EL (cell line): Measurements from ENCODE around the gene WBP2NL.

ENCODE experiments used
- DNase-seq: peaks from one replicate; pipeline ENCODE4 v3.0.0-alpha.2; 2016

Gene WBP2NL

GRCh38 chr22:41979423-41980250, 19.0 kb upstream of the WBP2NL start:
- DNase-seq: no peak

DNA sequence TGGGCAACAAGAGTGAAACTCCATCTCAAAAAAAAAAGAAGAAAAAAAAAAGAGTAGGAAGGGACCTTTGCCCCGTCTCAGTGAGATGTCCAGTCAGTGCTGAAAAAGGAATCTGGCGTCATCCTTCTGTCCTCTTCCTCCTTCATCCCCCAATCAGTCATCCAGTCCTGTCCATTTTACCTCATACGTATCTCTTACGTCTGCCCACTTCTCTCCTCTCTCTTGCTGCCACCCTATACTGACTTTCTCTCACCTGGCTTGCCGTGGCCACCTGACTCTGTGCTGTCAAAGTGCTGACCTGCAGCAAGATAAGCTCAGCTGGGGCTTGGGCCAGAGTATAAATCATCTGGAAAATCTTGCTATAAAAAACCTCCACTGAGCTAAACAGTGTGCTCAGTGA, 15.7 kb upstream of the WBP2NL start:
- no peak for DNase-seq

DNA sequence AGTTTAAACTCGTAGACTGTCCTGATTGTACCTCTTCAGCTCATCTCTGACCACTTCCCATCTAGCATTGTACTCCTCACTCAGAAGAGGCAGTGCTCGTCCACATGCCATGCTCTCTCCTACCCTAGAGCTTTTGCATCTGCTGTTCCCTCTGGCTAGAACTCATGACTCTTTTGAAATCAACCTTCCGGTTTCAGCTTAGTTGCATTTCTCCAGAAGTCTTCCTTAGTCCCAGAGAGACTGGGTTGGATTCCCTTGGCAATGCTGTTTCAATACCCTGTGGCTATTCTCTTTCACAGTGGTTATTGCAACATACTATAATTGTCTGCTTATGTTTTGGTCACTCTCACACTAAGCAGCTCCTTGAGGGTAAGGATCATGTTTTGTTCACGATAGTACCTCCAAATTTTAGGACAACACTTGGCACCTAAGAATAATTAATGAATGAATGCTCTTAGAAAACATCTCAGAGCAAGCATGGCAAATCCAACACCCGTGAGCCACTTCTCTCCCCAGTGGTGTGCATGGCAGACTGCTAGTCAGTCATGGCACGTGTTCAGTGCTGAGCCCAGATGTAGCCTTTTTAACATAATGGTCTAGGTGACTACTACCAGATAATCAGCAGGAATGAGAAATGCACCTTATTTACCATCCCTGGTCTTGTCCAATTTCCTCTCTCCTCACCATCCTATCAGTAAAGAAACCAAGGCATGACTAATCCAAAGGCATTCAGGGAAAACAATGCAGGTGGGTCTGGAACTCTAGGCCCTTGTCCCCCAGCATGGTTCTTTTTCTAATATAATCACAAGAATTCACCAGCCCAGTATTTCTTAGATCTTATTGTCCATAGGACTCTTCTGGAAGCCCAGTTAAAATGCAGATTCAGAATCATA, 14.8 kb upstream of the WBP2NL start:
- peak; percentile 54 for DNase-seq

GRCh38 chr22:41987276-41987675, 11.3 kb upstream of the WBP2NL start:
- DNase-seq: no peak

- no peak for DNase-seq
Observed at GRCh38 chr22:41989246-41989645, 9.3 kb upstream of the WBP2NL start.

- no peak for DNase-seq
Observed at GRCh38 chr22:41991111-41991510, 7.5 kb upstream of the WBP2NL start.

DNA sequence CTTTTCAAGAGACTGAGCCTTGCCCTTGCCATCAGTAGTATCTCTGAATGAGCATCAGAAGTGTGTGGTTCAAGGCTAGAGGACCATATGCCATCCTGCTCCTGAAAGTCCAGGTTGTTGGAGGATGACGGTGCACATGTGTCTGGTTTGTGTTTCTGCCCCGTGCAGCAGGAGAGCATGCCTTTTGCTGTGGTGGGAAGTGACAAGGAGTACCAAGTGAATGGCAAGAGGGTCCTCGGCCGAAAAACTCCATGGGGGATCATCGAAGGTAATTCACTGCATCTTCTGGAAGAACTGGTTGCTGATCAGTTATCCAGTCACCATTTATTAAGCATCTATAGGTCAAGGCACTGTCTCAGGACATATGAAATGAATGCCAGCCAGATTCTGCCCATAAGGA, 6.1 kb upstream of the WBP2NL start:
- no peak for DNase-seq

GRCh38 chr22:41995211-41995610, 3.4 kb upstream of the WBP2NL start:
- DNase-seq: no peak

- DNase-seq: no peak
Observed at GRCh38 chr22:41996826-41997225, 1.8 kb upstream of the WBP2NL start.

GRCh38 chr22:42000466-42000865, 1.9 kb downstream of the WBP2NL start:
- DNase-seq: no peak

DNA sequence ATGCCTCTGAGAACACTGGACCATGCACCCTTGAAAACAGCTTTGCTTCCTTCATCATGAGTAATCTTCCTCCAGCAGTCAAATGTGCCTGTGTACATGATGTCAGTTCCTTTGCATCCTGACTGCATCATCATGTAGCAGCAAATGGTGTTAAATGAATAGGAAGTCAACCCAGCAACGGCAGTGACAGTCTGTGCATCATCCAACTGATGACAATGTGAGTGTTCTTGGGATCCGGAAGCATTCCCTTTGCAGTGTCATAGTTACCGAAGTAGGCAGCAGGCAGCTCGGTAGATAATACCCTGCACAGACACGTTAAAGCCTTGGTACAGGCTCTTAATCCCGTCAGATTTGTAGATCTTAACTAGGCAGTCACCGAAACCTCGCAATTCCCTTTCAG, 2.5 kb downstream of the WBP2NL start:
- peak; percentile 29 for DNase-seq

GRCh38 chr22:42001706-42002105, 3.1 kb downstream of the WBP2NL start:
- DNase-seq: no peak

DNA sequence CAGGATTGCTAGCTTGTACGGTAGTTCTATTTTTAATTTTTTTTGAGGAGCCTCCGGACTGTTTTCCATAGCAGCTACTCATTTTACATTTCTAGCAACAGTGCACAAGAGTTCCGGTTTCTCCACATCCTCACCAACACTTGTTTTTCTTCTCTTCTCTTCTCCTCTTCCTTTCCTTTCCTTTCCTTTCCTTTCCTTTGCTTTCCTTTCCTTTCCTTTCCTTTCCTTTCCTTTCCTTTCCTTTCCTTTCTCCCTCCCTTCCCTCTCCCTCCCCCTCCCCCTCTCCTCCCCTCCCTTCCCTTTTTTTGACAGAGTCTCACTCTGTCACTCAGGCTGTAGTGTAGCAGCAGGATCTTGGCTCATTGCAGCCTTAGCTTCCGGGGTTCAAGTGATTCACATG, 9.3 kb downstream of the WBP2NL start:
- no peak for DNase-seq

DNA sequence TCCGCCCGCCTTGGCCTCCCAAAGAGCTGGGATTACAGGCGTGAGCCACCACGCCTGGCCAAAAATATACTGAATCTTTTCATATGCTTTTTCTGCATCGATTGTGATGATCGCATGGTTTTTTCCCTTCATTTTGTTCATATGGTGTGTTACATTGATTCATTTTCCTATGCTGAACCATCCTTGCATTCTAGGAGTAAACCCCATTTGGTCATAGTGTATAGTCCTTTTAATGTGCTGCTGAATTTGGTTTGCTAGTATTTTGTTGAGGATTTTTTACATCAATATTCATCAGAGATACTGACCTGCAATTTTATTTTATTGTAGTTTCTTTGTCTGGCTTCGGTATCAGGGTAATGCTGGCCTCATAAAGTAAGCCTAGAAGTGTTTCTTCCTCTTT, 12.2 kb downstream of the WBP2NL start:
- DNase-seq: no peak

GRCh38 chr22:42013385-42013784, 14.8 kb downstream of the WBP2NL start:
- DNase-seq: no peak

DNA sequence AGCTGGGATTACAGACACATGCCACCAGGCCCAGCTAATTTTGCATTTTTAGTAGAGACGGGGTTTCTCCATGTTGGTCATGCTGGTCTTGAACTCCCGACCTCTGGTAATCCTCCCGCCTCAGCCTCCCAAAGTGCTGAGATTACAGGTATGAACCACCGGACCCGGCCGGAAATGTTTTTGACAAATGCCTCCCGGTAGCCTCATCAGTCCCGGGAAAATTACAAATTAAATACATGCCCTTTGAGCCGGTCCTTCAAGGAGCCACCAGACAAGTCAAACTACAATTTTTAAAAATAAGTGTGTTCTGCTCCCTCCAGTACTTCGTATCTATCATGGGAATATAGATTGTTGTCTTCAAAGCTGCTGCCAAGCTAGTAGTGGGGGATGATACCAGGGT, 17.5 kb downstream of the WBP2NL start:
- no peak for DNase-seq

GRCh38 chr22:42018224-42018623, 19.6 kb downstream of the WBP2NL start:
- no peak for DNase-seq

DNA sequence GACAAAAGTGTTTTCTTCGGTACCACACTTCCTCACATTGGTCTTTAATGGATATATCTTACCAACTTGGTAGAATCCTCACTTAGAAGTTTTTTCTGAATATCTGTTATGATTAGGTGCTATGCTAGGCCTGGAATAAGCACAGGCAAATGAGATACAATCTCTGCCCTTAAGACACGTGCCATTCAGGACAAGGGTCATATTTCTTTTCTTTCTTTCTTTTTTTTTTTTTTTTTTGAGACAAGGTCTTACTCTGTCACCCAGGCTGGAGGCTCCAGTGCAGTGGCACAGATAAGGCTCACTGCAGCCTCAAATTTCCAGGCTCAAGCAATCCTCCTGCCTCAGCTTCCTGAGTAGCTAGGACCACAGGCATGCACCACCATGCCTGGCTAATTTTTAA, 23.0 kb downstream of the WBP2NL start:
- DNase-seq: no peak

- DNase-seq: no peak
Observed at GRCh38 chr22:42022162-42022847, 23.7 kb downstream of the WBP2NL start.

- DNase-seq: no peak
Observed at GRCh38 chr22:42025421-42025820, 26.8 kb downstream of the WBP2NL start.

DNA sequence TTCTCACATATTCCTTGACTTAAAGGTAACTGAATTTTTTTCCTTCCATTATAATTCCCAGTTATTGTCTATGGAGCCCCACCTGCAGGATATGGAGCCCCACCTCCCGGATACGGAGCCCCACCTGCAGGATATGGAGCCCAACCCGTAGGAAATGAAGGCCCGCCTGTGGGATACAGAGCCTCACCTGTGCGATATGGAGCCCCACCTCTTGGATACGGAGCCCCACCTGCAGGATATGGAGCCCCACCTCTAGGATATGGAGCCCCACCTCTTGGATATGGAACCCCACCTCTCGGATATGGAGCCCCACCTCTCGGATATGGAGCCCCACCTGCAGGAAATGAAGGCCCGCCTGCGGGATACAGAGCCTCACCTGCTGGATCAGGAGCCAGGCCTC, 28.1 kb downstream of the WBP2NL start:
- DNase-seq: no peak

- DNase-seq: no peak
Observed at GRCh38 chr22:42033263-42034181, 34.9 kb downstream of the WBP2NL start.
